ENCODE measurements around the gene MARK2.

GRCh38 chr11:63873311-63873710 lies 34.4 kb downstream of the MARK2 start:
- TF ChIP-seq CTCF (IDR thresholded peaks at IDR 0.05; ENCODE audit: low read depth, low read length, poor library complexity, severe bottlenecking) (no peak), EZH2phosphoT487 (IDR thresholded peaks at IDR 0.05; ENCODE audit: borderline replicate concordance, low read length) (no peak)

All from DOHH2 (cell line).